HG03521 (cell line): ENCODE results near the gene RENBP.

Experiments
- ATAC-seq: cut with Tn5 transposase; IDR thresholded peaks from one replicate; pipeline ENCODE4 v1.9.1; 2021; ENCODE audit warnings: mild to moderate bottlenecking, moderate library complexity; ENCODE audit not compliant: unreplicated experiment

Gene RENBP

DNA sequence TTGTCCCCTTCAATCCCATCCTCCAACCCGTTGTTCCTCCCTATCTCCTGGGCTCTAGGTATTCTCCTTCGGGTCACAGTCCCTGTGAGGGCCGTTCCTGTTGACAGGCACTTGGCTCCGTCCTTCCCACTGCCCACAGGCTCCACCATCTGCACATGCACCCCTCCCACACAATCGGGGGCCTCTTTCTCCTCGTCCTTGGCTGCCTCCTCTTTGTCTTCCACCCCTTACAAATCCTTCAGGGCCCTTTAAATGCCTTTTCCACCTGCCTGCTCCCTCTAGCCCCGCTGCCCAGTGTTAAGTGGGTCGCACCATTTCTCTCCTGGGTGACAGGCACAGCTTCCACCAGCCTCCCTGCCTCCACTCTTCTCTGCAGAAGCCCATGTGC is 42.7 kb downstream of the RENBP start:
- no peak for ATAC-seq

DNA sequence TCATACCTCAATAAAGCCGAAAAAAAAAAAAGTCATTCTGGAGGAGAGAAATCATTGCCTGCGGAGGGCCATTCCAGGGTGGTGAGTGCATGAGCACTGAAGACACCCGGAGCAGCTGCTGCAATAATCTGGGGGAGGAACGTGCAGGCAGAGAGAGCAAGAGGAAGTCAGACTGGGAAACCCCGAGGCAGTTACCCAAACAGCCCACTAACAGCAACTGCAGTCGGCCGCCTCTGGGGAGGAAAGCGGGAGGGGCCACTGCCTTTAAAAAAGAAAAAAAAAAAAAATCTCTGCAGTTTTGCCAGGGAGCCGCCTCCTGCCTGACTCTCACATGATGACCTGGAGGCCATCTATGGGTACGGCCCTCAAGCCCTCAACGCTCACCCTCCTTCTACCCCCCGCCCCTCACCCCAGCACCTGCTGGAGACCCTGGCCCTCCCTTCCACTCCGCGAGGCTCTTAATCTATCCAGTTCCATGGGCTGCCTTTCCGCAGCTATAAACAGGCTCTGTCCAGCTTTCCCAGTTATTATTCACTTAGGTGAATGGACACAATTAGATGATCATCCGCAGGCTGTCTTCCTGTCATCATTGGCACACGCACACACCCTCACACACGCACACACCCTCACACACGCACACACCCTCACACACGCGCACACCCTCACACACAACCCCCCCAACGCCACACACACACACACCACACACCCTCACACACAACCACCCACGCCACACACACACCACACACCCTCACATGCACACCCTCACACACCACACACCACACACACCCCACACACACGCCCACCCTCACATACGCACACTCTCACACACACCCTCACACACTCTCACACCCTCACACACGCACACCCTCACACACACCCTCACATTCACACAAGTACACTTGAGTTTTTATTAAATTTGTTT is 43.4 kb downstream of the RENBP start:
- peak; percentile 58 for ATAC-seq

DNA sequence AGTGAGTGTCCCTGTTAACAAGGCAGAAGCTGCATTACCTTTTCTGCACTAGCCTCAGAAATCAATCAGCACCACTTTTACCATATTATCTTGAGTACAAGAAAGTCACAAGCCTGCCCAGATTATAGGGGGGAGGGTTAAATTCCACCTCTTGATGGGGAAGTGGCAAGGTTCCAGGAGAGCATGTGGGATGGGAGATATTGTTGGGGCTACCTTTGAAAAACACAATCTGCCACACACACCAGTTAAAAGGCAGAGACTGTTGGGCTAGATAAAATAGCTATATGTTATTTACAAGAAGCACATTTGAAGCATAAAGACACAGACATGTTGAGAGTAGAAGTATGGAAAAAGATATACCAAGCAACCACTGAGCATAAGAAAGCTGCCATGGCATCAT is 46.5 kb downstream of the RENBP start:
- no peak for ATAC-seq

DNA sequence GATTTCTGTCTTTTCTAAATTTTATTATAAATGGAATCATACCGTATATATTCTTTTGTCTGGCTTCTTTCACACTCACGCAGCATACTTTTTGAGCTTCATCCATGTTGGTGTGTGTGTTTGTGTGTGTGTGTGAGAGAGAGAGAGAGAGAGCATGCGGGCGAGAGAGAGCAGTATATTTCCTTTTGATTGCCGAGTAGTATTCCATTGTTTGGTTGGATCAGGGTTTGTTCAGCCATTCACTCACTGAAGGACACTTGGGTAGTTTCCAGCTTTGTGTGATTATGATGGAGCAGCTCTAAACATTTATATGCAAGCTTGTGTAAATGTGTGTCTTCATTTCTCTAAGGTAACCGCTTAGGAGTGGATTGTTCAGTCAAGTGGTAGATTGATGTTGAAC is 55.3 kb downstream of the RENBP start:
- ATAC-seq = no peak

DNA sequence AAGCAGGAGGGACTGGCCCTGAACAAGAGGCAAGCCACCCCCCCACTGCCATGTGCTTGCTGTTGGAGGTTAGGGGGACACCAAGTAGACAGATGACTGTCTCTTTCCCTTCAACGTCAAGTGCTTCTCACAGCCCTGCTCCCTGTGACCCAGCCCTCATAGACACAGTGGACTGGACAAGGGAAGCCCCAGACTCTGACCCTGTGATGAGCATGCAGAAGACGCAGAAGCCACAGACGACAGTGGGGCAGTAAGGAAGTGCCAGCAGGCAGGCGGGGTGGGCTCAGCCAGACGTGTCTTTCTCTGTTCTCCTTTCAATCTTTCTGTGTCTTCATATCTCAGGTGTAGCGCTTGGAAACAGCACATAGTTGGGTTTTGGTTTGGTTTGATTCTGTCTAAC is 56.1 kb downstream of the RENBP start:
- no peak for ATAC-seq

DNA sequence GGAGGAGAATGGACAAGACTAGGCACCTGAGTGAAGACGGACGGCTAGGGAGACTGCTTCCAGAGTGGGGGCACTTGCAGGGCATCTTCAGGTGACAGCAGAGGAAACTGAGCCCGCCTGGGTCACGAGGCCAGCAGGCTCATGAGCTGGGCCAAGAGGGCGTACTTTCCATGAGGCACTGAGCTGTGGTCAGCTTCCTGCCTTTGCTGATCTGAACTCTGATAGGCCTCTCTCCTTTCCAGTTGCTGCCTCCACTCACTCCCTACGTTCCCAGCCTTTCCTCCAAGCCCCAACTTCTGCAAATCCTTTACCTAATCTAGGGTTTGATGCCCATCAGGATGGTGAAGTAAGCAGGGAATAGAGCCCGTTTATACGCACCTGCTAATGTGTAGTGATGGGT is 57.1 kb downstream of the RENBP start:
- no peak for ATAC-seq

DNA sequence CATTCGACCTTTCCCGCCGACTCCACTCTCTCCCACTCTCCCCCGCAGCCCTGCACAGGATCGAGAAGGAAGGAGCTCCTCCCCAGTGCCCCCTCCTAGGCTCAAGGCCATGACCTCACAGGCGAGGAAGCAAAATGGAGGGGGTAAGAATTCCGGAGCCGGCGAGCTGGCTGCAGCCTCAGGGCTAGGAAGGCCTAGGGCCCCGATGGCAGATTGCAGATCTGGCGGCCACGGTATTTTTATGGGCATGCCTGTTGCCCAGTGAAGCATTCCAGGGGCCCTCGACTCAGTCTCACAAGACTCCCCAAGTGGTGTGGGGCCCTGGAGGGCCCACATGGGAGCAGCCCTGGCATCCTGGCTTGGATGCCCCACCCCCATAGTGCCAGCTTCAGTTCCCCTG is 57.5 kb downstream of the RENBP start:
- ATAC-seq = no peak

DNA sequence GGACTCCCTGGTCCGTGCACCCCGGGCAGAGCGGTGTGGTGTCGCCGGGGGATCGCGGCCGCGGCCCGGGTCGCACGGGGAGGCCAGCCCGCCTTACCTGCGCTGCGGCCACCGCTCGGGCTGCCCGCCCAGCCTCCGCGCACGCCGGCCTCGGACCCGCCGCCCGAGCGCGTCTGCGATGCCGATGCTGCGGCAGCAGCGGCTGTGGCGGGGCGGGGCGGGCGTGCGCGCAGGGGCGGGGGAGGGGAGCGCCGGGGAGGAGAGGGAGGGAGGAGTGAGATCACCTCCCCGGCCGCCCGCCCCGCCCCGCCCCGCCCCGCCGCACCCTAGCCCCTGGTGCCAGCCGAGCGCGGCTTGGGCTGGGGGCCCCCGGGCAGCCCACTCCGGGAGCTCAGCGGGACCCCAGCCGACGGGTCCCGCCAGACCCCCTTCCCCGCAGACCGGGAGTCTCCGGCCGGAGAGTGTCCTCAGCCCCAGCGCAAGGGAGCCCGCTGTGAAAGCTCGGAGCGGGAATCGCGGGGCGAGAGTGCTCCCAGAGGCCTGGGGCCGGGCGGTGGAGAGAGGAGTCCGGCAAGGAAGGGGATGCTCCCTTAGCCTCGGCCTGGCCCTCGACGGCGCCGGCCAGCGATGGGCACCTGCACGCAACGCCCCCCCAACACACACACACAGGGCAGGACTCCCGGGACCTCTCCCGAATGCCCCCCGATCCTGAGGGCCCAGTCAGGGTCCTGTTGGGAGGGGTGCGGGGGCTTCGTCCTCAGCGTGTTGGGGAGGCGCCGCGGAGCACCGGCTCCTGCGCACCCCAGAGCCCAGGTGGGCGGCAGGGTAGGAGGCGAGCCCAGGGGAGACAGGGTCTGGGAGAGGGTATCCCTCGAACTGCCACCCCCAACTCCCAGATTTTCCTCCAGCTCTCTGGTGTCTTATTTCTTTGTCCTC is 58.2 kb downstream of the RENBP start, which contains the start of gene L1CAM:
L1CAM (minus strand) TSS at position 206 of the 936 bp plus-strand sequence. CDS start 10,337 bp downstream, outside the sequence.
- ATAC-seq = no peak
